GM23338 (cell line): ENCODE results near the gene AFAP1L2. TPM values are rescaled to one million over a fixed set of nuclear protein-coding genes. Genes with fewer than 3 reads are reported as not detected.

Experiments used
- ATAC-seq: fragments of 200-7000 bp; cut with Tn5 transposase; 3 replicates; pipeline ENCODE4 v1.9.1; 2020
- DNase-seq: peaks from one replicate; pipeline ENCODE4 v3.0.0-alpha.2; 2015; ENCODE audit warnings: low spot score
- H2AFZ ChIP-seq: fragments of 200-600 bp; sonication (generic); 2 replicates; pipeline ENCODE4 v1.8.0; 2016; ENCODE audit warnings: antibody characterized with exemption, mild to moderate bottlenecking, moderate library complexity
- H3F3A ChIP-seq: fragments of 200-600 bp; sonication (generic); replicated peaks from 2 replicates; pipeline ENCODE4 v1.8.0; 2017; ENCODE audit warnings: antibody characterized with exemption, mixed run types, low read depth
- H3K27ac ChIP-seq: fragments of 200-600 bp; sonication (generic); 2 replicates; pipeline ENCODE4 v1.6.1; 2016; ENCODE audit warnings: low read depth
- H3K27me3 ChIP-seq: fragments of 200-600 bp; sonication (generic); 2 replicates; pipeline ENCODE4 v1.8.0; 2016; ENCODE audit warnings: mild to moderate bottlenecking, mixed run types, moderate library complexity; ENCODE audit not compliant: insufficient read depth
- H3K36me3 ChIP-seq: fragments of 200-600 bp; sonication (generic); 2 replicates; pipeline ENCODE4 v1.8.0; 2016; ENCODE audit warnings: mild to moderate bottlenecking; ENCODE audit not compliant: insufficient read depth
- H3K4me1 ChIP-seq: fragments of 200-600 bp; sonication (generic); 2 replicates; pipeline ENCODE4 v1.8.0; 2016; ENCODE audit warnings: mild to moderate bottlenecking, moderate library complexity; ENCODE audit not compliant: insufficient read depth
- H3K4me2 ChIP-seq: fragments of 200-600 bp; sonication (generic); 2 replicates; pipeline ENCODE4 v1.7.1; 2017; ENCODE audit warnings: mixed run types
- H3K4me3 ChIP-seq: fragments of 200-600 bp; sonication (generic); 2 replicates; pipeline ENCODE4 v1.6.1; 2016; ENCODE audit warnings: mixed run types
- H3K79me2 ChIP-seq: fragments of 200-600 bp; sonication (generic); replicated peaks from 2 replicates; pipeline ENCODE4 v1.8.0; 2017; ENCODE audit warnings: mild to moderate bottlenecking; ENCODE audit not compliant: insufficient read depth
- H3K9me2 ChIP-seq: fragments of 200-600 bp; sonication (generic); 2 replicates; pipeline ENCODE4 v1.8.0; 2017; ENCODE audit not compliant: insufficient read depth
- H4K20me1 ChIP-seq: fragments of 200-600 bp; sonication (generic); replicated peaks from 2 replicates; pipeline ENCODE4 v1.8.0; 2017; ENCODE audit warnings: mild to moderate bottlenecking; ENCODE audit not compliant: insufficient read depth
- H3K27ac Mint-ChIP-seq: 2 replicates; pipeline ENCODE4 v1.8.0; 2020; ENCODE audit warnings: inconsistent platforms, mild to moderate bottlenecking, moderate library complexity, mixed read lengths
- H3K27me3 Mint-ChIP-seq: 3 replicates; pipeline ENCODE4 v1.8.0; 2022; ENCODE audit warnings: low read depth, mild to moderate bottlenecking, moderate library complexity, mixed read lengths, inconsistent platforms; ENCODE audit not compliant: insufficient read depth, poor library complexity
- H3K36me3 Mint-ChIP-seq: 3 replicates; pipeline ENCODE4 v1.8.0; 2021; ENCODE audit warnings: low read depth, mild to moderate bottlenecking, inconsistent platforms, moderate library complexity, mixed read lengths
- H3K4me1 Mint-ChIP-seq: 3 replicates; pipeline ENCODE4 v1.8.0; 2020; ENCODE audit warnings: mild to moderate bottlenecking, inconsistent platforms, mixed read lengths
- H3K4me3 Mint-ChIP-seq: 3 replicates; pipeline ENCODE4 v1.8.0; 2021; ENCODE audit warnings: moderate library complexity, mild to moderate bottlenecking, inconsistent platforms, mixed read lengths
- H3K9me3 Mint-ChIP-seq: 3 replicates; pipeline ENCODE4 v1.8.0; 2020; ENCODE audit warnings: moderate library complexity, mild to moderate bottlenecking, inconsistent platforms, mixed read lengths
- CREB1 ChIP-seq: fragments of 250-450 bp; sonication (Bioruptor Pico); IDR thresholded peaks from 2 replicates; pipeline ENCODE4 v1.5.0; 2020; ENCODE audit warnings: low read depth, mild to moderate bottlenecking, moderate library complexity
- CTCF ChIP-seq, 2 experiments: fragments of 200-600 bp in 1 of 2; sonication (generic) in 1 of 2; conservative IDR thresholded peaks; 2 replicates each; pipeline versions ENCODE4 v1.5.1 to v1.6.1; 2016 to 2017; ENCODE audit warnings: antibody characterized with exemption in 2 of 2, low read depth in 2 of 2, mild to moderate bottlenecking in 2 of 2, moderate library complexity in 1 of 2
- ETS1 ChIP-seq: IDR thresholded peaks from 2 replicates; pipeline ENCODE4 v1.6.1; 2016; ENCODE audit warnings: antibody characterized with exemption
- EZH2 ChIP-seq: fragments of 200-600 bp; sonication (generic); IDR thresholded peaks from one replicate; pipeline ENCODE4 v1.8.0; 2017; ENCODE audit warnings: antibody characterized with exemption, mild to moderate bottlenecking, low read depth; ENCODE audit not compliant: unreplicated experiment
- EZH2phosphoT487 ChIP-seq: fragments of 200-600 bp; sonication (generic); IDR thresholded peaks from one replicate; pipeline ENCODE4 v1.8.1; 2018; ENCODE audit warnings: antibody characterized with exemption; ENCODE audit not compliant: unreplicated experiment
- JUNB ChIP-seq: IDR thresholded peaks from one replicate; pipeline ENCODE4 v1.6.1; 2016; ENCODE audit warnings: antibody characterized with exemption; ENCODE audit not compliant: unreplicated experiment
- NANOG ChIP-seq: IDR thresholded peaks from 2 replicates; pipeline ENCODE4 v1.6.1; 2016; ENCODE audit warnings: antibody characterized with exemption, borderline replicate concordance
- POLR2AphosphoS5 ChIP-seq: IDR thresholded peaks from 2 replicates; pipeline ENCODE4 v1.6.1; 2016; ENCODE audit warnings: antibody characterized with exemption, low read depth
- REST ChIP-seq: IDR thresholded peaks from one replicate; pipeline ENCODE4 v1.6.1; 2018; ENCODE audit warnings: antibody characterized with exemption; ENCODE audit not compliant: unreplicated experiment
- STAT1 ChIP-seq: IDR thresholded peaks from one replicate; pipeline ENCODE4 v1.6.1; 2016; ENCODE audit warnings: antibody characterized with exemption; ENCODE audit not compliant: unreplicated experiment
- ZNF114 ChIP-seq: fragments of 250-450 bp; sonication (Bioruptor Pico); IDR thresholded peaks from 2 replicates; pipeline ENCODE4 v1.5.0; 2020; ENCODE audit warnings: mild to moderate bottlenecking, moderate library complexity
- ZNF462 ChIP-seq: fragments of 250-450 bp; sonication (Bioruptor Pico); IDR thresholded peaks from 2 replicates; pipeline ENCODE4 v1.5.0; 2020; ENCODE audit warnings: mild to moderate bottlenecking, moderate library complexity
- polyA plus RNA-seq: library from polyadenylated mRNA; unstranded; fragments of >200 nt; fragmentation: Nextera tagmentation; extraction: Ambion mirVana; gene quantifications from 2 replicates; pipeline ENCODE4 v1.2.1, GENCODE V29; 2016
- total RNA-seq: library from RNA; depleted of rRNA; stranded (reverse); fragments of >200 nt; shearing (Covaris generic); gene quantifications from 2 replicates; pipeline ENCODE4 v1.2.3, GENCODE V29; 2014

Gene AFAP1L2
- total and polyA plus RNA-seq, 2 experiments from 2014 or later: 2.3 to 6.5 TPM

- DNase-seq (no peak), ATAC-seq (no peak)
- H3K79me2 ChIP-seq: no peaks in the 10 kb centered on the region
- Mint-ChIP-seq H3K36me3 (no peaks in the 10 kb centered on the region), H3K27me3 (peaks cover 5% of the 10 kb centered on the region), H3K9me3 (no peaks in the 10 kb centered on the region), H3K4me3 (no peak overlapping the region), H3K4me1 (peaks cover 36% of the 10 kb centered on the region), H3K27ac (no peak overlapping the region)
- H3K4me2 ChIP-seq: no peak overlapping the region
- H3F3A ChIP-seq: no peaks in the 10 kb centered on the region
- no peaks in the 10 kb centered on the region for H4K20me1 ChIP-seq
- H2AFZ ChIP-seq: no peak overlapping the region
- H3K36me3 ChIP-seq: no peaks in the 10 kb centered on the region
- no peak overlapping the region for H3K4me3 ChIP-seq
- H3K27me3 ChIP-seq: no peaks in the 10 kb centered on the region
- TF ChIP-seq CTCF (conservative IDR thresholded peaks at IDR 0.05; ENCODE audit: low read depth in 2 of 2) (no peak), ZNF114 (CRISPR knock-in tag) (no peak), JUNB (no peak), EZH2 (no peak), POLR2AphosphoS5 (no peak), ETS1 (no peak), NANOG (no peak), REST (no peak), EZH2phosphoT487 (no peak), STAT1 (no peak), CREB1 (CRISPR knock-in tag) (no peak), ZNF462 (no peak)
- H3K27ac ChIP-seq: no peak overlapping the region
- H3K4me1 ChIP-seq: peaks cover 9% of the 10 kb centered on the region
- H3K9me2 ChIP-seq: no peaks in the 10 kb centered on the region
These were observed 71.8 kb downstream of the AFAP1L2 start for GRCh38 chr10:114332301-114333192.
